ENCODE results near the gene REM1. TPM values are rescaled to one million over a fixed set of nuclear protein-coding genes. Genes with fewer than 3 reads are reported as not detected.

The REM1 gene
- total RNA-seq, 1 donor from 2014 or later, result 2.2 TPM

- DNase-seq, result no peak
These were observed 48.5 kb downstream of the REM1 start for GRCh38 chr20:31523361-31524283.

- peak; percentile 28 for DNase-seq
These were observed 52.2 kb downstream of the REM1 start for GRCh38 chr20:31527266-31527665.

Other genes starting within 250 kb of the REM1 start
- not detected for gene DEFB115, start 217.6 kb upstream of the REM1 start, total RNA-seq
- not detected for gene DEFB116, start 166.7 kb upstream of the REM1 start, total RNA-seq
- not detected for gene DEFB118, start 106.7 kb upstream of the REM1 start, total RNA-seq
- gene DEFB119, start 84.7 kb upstream of the REM1 start, total RNA-seq, result not detected
- gene DEFB121, start 69.1 kb upstream of the REM1 start, total RNA-seq, result not detected
- not detected for gene DEFB123, start 34.7 kb upstream of the REM1 start, total RNA-seq
- not detected for gene DEFB124, start 161 bp upstream of the REM1 start, total RNA-seq
- gene HM13, start 39.2 kb downstream of the REM1 start, total RNA-seq, result 41.1 TPM
- 130 TPM for gene ID1, start 130.0 kb downstream of the REM1 start, total RNA-seq
- 4.1 TPM for gene COX4I2, start 162.6 kb downstream of the REM1 start, total RNA-seq
- 56.4 TPM for gene BCL2L1, start 247.6 kb downstream of the REM1 start, total RNA-seq